Rectal smooth muscle tissue (tissue), 1 donor: ENCODE measurements around the gene SEC23A.
"Not testable (repeated sequence)": the region's sequence is repeated elsewhere in the genome, so short reads cannot be mapped to it uniquely, and the experiment has no call there.

Source experiments
- H3K27ac ChIP-seq: one replicate; pipeline ENCODE4 v1.7.0; 2013; ENCODE audit warnings: low read depth, low read length, inconsistent platforms
- H3K27me3 ChIP-seq: one replicate; pipeline ENCODE4 v1.7.0; 2013; ENCODE audit warnings: low read length; ENCODE audit not compliant: control insufficient read depth, insufficient read depth
- H3K36me3 ChIP-seq: one replicate; pipeline ENCODE4 v1.7.0; 2013; ENCODE audit warnings: low read length; ENCODE audit not compliant: control insufficient read depth, insufficient read depth
- H3K4me1 ChIP-seq: one replicate; pipeline ENCODE4 v1.7.0; 2013; ENCODE audit warnings: low read length; ENCODE audit not compliant: control insufficient read depth, insufficient read depth
- H3K4me3 ChIP-seq: one replicate; pipeline ENCODE4 v1.7.0; 2013; ENCODE audit warnings: low read length
- H3K9ac ChIP-seq: one replicate; pipeline ENCODE4 v1.7.0; 2013; ENCODE audit warnings: low read length

The SEC23A gene

GRCh38 chr14:39102969-39103957, at the start of gene SEC23A:
Gene SEC23A, minus strand, starts transcription at chr14:39103235. Its CDS starts 7,117 bp downstream, at chr14:39096118.
- peaks cover 6% of the 10 kb centered on the region for H3K4me1 ChIP-seq

GRCh38 chr14:39145266-39145966, 42.4 kb upstream of the SEC23A start:
- Histone ChIP-seq H3K9ac (no peak overlapping the region), H3K27ac (no peak overlapping the region), H3K27me3 (no peaks in the 10 kb centered on the region), H3K4me1 (no peaks in the 10 kb centered on the region), H3K36me3 (peaks cover 9% of the 10 kb centered on the region), H3K4me3 (no peak overlapping the region)

More at GRCh38 chr14:39102969-39103957, at the start of gene SEC23A:
- Histone ChIP-seq H3K36me3 (no peaks in the 10 kb centered on the region), H3K27ac (peak within 1 kb of the TSS; percentile 99), H3K4me3 (peak within 1 kb of the TSS; percentile 98), H3K27me3 (no peaks in the 10 kb centered on the region), H3K9ac (peak within 1 kb of the TSS; percentile 97)

GRCh38 chr14:39143226-39143625, 40.2 kb upstream of the SEC23A start:
- H3K27me3 ChIP-seq, H3K27ac ChIP-seq, H3K4me3 ChIP-seq, H3K9ac ChIP-seq, H3K4me1 ChIP-seq, H3K36me3 ChIP-seq: not testable (repeated sequence)

GRCh38 chr14:39141623-39142022, 38.6 kb upstream of the SEC23A start:
- not testable (repeated sequence) for H3K27ac ChIP-seq, H3K36me3 ChIP-seq, H3K27me3 ChIP-seq, H3K9ac ChIP-seq, H3K4me1 ChIP-seq, H3K4me3 ChIP-seq

- Histone ChIP-seq H3K36me3 (no peaks in the 10 kb centered on the region), H3K4me3 (no peak overlapping the region), H3K4me1 (no peaks in the 10 kb centered on the region), H3K9ac (no peak overlapping the region), H3K27ac (no peak overlapping the region), H3K27me3 (no peaks in the 10 kb centered on the region)
Measured at GRCh38 chr14:39140170-39140569, 37.1 kb upstream of the SEC23A start.

- Histone ChIP-seq H3K36me3 (no peaks in the 10 kb centered on the region), H3K27me3 (no peaks in the 10 kb centered on the region), H3K27ac (no peak overlapping the region), H3K9ac (no peak overlapping the region), H3K4me3 (no peak overlapping the region), H3K4me1 (no peaks in the 10 kb centered on the region)
Measured at GRCh38 chr14:39138440-39138839, 35.4 kb upstream of the SEC23A start.

- not testable (repeated sequence) for H3K27ac ChIP-seq, H3K36me3 ChIP-seq, H3K9ac ChIP-seq, H3K4me1 ChIP-seq, H3K4me3 ChIP-seq, H3K27me3 ChIP-seq
Measured at GRCh38 chr14:39137835-39138234, 34.8 kb upstream of the SEC23A start.

- Histone ChIP-seq H3K27ac (no peak overlapping the region), H3K4me1 (no peaks in the 10 kb centered on the region), H3K36me3 (peaks cover 9% of the 10 kb centered on the region), H3K9ac (no peak overlapping the region), H3K27me3 (no peaks in the 10 kb centered on the region), H3K4me3 (no peak overlapping the region)
Measured at GRCh38 chr14:39122330-39123138, 19.5 kb upstream of the SEC23A start.

- peak within 1 kb of the TSS; percentile 93 for H3K4me3 ChIP-seq
- peak within 1 kb of the TSS; percentile 47 for H3K9ac ChIP-seq
- peak within 1 kb of the TSS; percentile 65 for H3K27ac ChIP-seq
- H3K36me3 ChIP-seq, result no peaks in the 10 kb centered on the region
- H3K4me1 ChIP-seq, result peaks cover 3% of the 10 kb centered on the region
- H3K27me3 ChIP-seq, result no peaks in the 10 kb centered on the region
Measured at GRCh38 chr14:39114073-39114838, 11.2 kb upstream of the SEC23A start, which contains the start of gene GEMIN2. Gene GEMIN2, plus strand, starts transcription at chr14:39114323. Its CDS starts 16 bp downstream, at chr14:39114339.

GRCh38 chr14:39113685-39114072, 10.6 kb upstream of the SEC23A start:
- peak overlapping the region; percentile 65 for H3K27ac ChIP-seq
- peaks cover 3% of the 10 kb centered on the region for H3K4me1 ChIP-seq
- H3K9ac ChIP-seq, result no peak overlapping the region
- H3K27me3 ChIP-seq, result no peaks in the 10 kb centered on the region
- peak overlapping the region; percentile 19 for H3K4me3 ChIP-seq
- H3K36me3 ChIP-seq, result no peaks in the 10 kb centered on the region

- peaks cover 3% of the 10 kb centered on the region for H3K4me1 ChIP-seq
- H3K36me3 ChIP-seq, result no peaks in the 10 kb centered on the region
- H3K27me3 ChIP-seq, result no peaks in the 10 kb centered on the region
- H3K27ac ChIP-seq, result no peak overlapping the region
- no peak overlapping the region for H3K9ac ChIP-seq
- H3K4me3 ChIP-seq, result peak overlapping the region; percentile 8
Measured at GRCh38 chr14:39109893-39110715, 7.1 kb upstream of the SEC23A start.
